HL-60 (cell line): ENCODE results near the gene KLHL30.

Experiments used
- POLR2AphosphoS5 ChIP-seq: IDR thresholded peaks from 2 replicates; pipeline ENCODE4 v1.6.1; 2012; ENCODE audit warnings: low read depth
- TF ChIP-seq, protein P1 (sequence below): IDR thresholded peaks from one replicate; pipeline ENCODE4 v1.5.1; 2011; ENCODE audit warnings: low read length, control low read depth, inconsistent platforms; ENCODE audit not compliant: insufficient read depth
- TF ChIP-seq, protein P2 (sequence below): IDR thresholded peaks from 2 replicates; pipeline ENCODE4 v1.6.1; 2012; ENCODE audit warnings: low read depth; ENCODE audit not compliant: insufficient replicate concordance

GRCh38 chr2:238158509-238159070 lies 20.1 kb downstream of the KLHL30 start, which contains the start of gene ERFE:
- TF ChIP-seq, protein P1, sequence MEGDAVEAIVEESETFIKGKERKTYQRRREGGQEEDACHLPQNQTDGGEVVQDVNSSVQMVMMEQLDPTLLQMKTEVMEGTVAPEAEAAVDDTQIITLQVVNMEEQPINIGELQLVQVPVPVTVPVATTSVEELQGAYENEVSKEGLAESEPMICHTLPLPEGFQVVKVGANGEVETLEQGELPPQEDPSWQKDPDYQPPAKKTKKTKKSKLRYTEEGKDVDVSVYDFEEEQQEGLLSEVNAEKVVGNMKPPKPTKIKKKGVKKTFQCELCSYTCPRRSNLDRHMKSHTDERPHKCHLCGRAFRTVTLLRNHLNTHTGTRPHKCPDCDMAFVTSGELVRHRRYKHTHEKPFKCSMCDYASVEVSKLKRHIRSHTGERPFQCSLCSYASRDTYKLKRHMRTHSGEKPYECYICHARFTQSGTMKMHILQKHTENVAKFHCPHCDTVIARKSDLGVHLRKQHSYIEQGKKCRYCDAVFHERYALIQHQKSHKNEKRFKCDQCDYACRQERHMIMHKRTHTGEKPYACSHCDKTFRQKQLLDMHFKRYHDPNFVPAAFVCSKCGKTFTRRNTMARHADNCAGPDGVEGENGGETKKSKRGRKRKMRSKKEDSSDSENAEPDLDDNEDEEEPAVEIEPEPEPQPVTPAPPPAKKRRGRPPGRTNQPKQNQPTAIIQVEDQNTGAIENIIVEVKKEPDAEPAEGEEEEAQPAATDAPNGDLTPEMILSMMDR: no peak
- no peak for TF ChIP-seq POLR2AphosphoS5
- TF ChIP-seq, protein P2, sequence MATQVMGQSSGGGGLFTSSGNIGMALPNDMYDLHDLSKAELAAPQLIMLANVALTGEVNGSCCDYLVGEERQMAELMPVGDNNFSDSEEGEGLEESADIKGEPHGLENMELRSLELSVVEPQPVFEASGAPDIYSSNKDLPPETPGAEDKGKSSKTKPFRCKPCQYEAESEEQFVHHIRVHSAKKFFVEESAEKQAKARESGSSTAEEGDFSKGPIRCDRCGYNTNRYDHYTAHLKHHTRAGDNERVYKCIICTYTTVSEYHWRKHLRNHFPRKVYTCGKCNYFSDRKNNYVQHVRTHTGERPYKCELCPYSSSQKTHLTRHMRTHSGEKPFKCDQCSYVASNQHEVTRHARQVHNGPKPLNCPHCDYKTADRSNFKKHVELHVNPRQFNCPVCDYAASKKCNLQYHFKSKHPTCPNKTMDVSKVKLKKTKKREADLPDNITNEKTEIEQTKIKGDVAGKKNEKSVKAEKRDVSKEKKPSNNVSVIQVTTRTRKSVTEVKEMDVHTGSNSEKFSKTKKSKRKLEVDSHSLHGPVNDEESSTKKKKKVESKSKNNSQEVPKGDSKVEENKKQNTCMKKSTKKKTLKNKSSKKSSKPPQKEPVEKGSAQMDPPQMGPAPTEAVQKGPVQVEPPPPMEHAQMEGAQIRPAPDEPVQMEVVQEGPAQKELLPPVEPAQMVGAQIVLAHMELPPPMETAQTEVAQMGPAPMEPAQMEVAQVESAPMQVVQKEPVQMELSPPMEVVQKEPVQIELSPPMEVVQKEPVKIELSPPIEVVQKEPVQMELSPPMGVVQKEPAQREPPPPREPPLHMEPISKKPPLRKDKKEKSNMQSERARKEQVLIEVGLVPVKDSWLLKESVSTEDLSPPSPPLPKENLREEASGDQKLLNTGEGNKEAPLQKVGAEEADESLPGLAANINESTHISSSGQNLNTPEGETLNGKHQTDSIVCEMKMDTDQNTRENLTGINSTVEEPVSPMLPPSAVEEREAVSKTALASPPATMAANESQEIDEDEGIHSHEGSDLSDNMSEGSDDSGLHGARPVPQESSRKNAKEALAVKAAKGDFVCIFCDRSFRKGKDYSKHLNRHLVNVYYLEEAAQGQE: no peak
